Karpas-422 (cell line): ENCODE measurements around the gene AMACR. TPM values are rescaled to one million over a fixed set of nuclear protein-coding genes. Genes with fewer than 3 reads are reported as not detected.

Experiments used
- DNase-seq: peaks from one replicate; pipeline ENCODE4 v3.0.0-alpha.2; 2015
- H2AFZ ChIP-seq: fragments of 200-600 bp; sonication (generic); 2 replicates; pipeline ENCODE4 v1.6.1; 2014; ENCODE audit warnings: antibody characterized with exemption, low read length, mixed read lengths
- H3K27ac ChIP-seq: fragments of 200-600 bp; sonication (generic); 2 replicates; pipeline ENCODE4 v1.5.1; 2014; ENCODE audit warnings: mild to moderate bottlenecking, low read length, moderate library complexity
- H3K27me3 ChIP-seq: fragments of 200-600 bp; sonication (generic); 2 replicates; pipeline ENCODE4 v1.6.1; 2014; ENCODE audit warnings: low read length, mixed read lengths
- H3K36me3 ChIP-seq: fragments of 200-600 bp; sonication (generic); 2 replicates; pipeline ENCODE4 v1.6.1; 2014; ENCODE audit warnings: low read length, mixed read lengths; ENCODE audit not compliant: insufficient read depth
- H3K4me1 ChIP-seq: fragments of 200-600 bp; sonication (generic); 2 replicates; pipeline ENCODE4 v1.6.1; 2014; ENCODE audit warnings: mild to moderate bottlenecking, low read length, mixed read lengths
- H3K4me2 ChIP-seq: fragments of 200-600 bp; sonication (generic); 2 replicates; pipeline ENCODE4 v1.6.1; 2014; ENCODE audit warnings: low read length, low read depth, mild to moderate bottlenecking; ENCODE audit not compliant: poor library complexity, severe bottlenecking
- H3K4me3 ChIP-seq: fragments of 200-600 bp; sonication (generic); 2 replicates; pipeline ENCODE4 v1.5.1; 2014; ENCODE audit warnings: mild to moderate bottlenecking, antibody characterized with exemption, low read length, mixed read lengths
- H3K79me2 ChIP-seq: fragments of 200-600 bp; sonication (generic); 2 replicates; pipeline ENCODE4 v1.6.1; 2014; ENCODE audit warnings: mild to moderate bottlenecking, low read length, mixed read lengths
- H3K9ac ChIP-seq: fragments of 200-600 bp; sonication (generic); 2 replicates; pipeline ENCODE4 v1.6.0; 2014; ENCODE audit warnings: low read length
- H3K9me2 ChIP-seq: fragments of 200-600 bp; sonication (generic), shearing (Covaris generic); replicated peaks from 2 replicates; pipeline ENCODE4 v1.6.0; 2014; ENCODE audit warnings: mild to moderate bottlenecking, low read length, moderate library complexity; ENCODE audit not compliant: insufficient read depth
- H3K9me3 ChIP-seq: fragments of 300-700, 200-600 bp; sonication (generic); 2 replicates; pipeline ENCODE4 v1.6.1; 2014; ENCODE audit warnings: low read length, mixed read lengths
- H4K20me1 ChIP-seq: fragments of 200-600 bp; sonication (generic); 2 replicates; pipeline ENCODE4 v1.6.1; 2014; ENCODE audit warnings: mild to moderate bottlenecking, antibody characterized with exemption, low read length, low read depth; ENCODE audit not compliant: insufficient read depth
- total RNA-seq: library from RNA; depleted of rRNA; stranded (reverse); fragments of >200 nt; shearing (Covaris generic); gene quantifications from 2 replicates; pipeline ENCODE4 v1.2.3, GENCODE V29; 2014; ENCODE audit warnings: low replicate concordance

Gene AMACR
- total RNA-seq, 1 experiment from 2014 or later = 10.5 TPM

DNA sequence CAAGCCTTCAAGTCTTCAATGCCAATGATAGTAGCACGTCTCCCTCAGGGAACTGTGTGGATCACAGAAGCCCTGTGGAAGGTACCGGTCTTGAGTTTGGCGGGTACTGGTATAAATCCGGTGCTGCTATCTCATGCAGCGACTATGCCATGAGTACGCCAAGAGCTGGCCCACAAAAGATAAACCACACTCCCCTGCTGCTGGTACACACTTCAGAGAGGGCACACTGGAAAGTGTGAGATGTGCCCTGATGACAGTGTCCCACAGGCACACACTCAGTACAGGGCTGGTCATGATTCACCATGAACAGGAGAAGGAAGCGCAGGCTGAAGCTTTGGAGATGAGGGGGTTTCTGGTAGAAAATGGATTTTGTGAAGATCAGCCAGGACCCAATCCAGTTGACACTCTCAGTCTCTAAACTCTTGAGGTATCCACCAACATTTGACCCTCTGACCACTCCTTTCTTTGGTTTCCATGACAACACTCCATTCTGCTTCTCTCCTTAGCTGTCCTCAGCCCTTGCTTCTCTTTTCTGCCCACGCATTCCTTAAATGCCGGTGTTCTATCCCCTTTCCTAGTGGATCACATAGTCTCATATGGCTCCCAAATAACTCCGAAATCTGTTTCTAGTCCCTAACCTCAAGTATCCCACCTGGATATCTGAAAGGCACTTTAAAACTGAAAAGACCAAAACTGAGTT is 5.1 kb downstream of the AMACR start:
- Histone ChIP-seq H3K9me2 (no peaks in the 10 kb centered on the region), H4K20me1 (no peaks in the 10 kb centered on the region), H3K27me3 (no peaks in the 10 kb centered on the region), H3K4me2 (no peak overlapping the region), H3K4me1 (peaks cover 13% of the 10 kb centered on the region), H3K36me3 (peaks cover 7% of the 10 kb centered on the region; the same call in 1 of the 2 replicates), H3K9me3 (no peaks in the 10 kb centered on the region), H3K4me3 (no peak overlapping the region), H3K27ac (no peak overlapping the region), H3K79me2 (peaks cover 17% of the 10 kb centered on the region), H3K9ac (no peak overlapping the region), H2AFZ (no peak overlapping the region)
- no peak for DNase-seq

GRCh38 chr5:34001241-34001841 is 6.5 kb downstream of the AMACR start:
- Histone ChIP-seq H3K4me2 (no peak overlapping the region), H3K79me2 (peaks cover 6% of the 10 kb centered on the region)

DNA sequence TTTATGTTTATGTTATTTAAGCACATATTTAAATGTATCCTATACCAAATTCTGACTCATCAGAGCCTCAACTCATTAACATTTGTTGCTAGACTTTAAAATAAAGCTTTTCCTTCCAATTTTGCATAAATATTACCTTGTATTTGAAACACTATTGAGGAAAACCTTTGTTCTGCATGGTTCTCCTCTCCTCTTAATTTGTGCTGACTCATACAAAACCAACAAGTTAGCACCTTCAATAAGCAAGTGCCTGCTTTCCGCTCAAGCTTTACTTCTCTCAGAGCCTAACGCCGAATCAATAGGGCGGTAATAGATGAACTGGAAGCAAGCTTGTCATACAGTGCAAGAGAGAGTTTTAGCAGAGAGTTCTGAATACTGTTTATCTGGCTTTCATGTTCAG is 7.9 kb downstream of the AMACR start:
- H3K9me2 ChIP-seq = no peaks in the 10 kb centered on the region

More at GRCh38 chr5:34001241-34001841, 6.5 kb downstream of the AMACR start:
- Histone ChIP-seq H3K4me1 (peaks cover 4% of the 10 kb centered on the region; the same call in 1 of the 2 replicates), H3K36me3 (peaks cover 7% of the 10 kb centered on the region; the same call in 1 of the 2 replicates), H3K9ac (no peak overlapping the region), H3K9me3 (no peaks in the 10 kb centered on the region), H3K27ac (no peak overlapping the region), H3K9me2 (no peaks in the 10 kb centered on the region), H3K27me3 (no peaks in the 10 kb centered on the region), H4K20me1 (no peaks in the 10 kb centered on the region), H2AFZ (no peak overlapping the region), H3K4me3 (no peak overlapping the region)
- DNase-seq = no peak

DNA sequence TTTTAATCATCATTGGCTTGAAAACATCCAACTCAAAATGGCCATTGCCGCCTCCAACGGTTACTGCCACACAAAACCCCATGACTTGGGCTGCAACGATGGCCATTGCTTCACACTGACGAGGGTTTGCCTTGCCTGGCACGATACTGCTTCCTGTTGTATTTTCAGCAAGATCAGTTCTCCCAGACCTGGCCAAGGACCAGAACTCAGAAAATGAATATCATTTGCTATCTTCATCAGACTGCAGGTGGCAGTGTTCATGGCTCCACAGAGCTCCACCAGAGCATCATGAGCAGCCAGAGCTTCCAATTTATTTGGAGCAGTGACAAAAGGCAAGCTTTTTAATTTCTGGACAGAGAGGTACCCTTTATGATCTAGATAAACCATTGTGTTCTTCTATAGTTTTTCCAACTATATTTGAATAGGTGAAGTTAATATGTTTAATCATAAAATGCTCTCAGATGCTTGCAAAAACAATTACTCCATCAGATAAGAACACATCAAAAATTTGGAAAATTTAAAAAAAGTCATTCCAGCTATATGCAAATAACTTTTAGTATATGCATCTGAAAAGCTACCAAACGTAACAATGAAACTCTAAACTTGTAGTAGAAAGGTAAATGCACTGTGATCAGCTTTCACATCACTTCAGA is 10.4 kb downstream of the AMACR start:
- Histone ChIP-seq H3K9me3 (no peaks in the 10 kb centered on the region), H3K9me2 (no peaks in the 10 kb centered on the region), H3K9ac (no peak overlapping the region), H2AFZ (no peak overlapping the region), H4K20me1 (no peaks in the 10 kb centered on the region), H3K4me2 (no peak overlapping the region), H3K4me3 (no peak overlapping the region), H3K27ac (no peak overlapping the region), H3K27me3 (no peaks in the 10 kb centered on the region), H3K4me1 (no peaks in the 10 kb centered on the region), H3K79me2 (no peaks in the 10 kb centered on the region), H3K36me3 (peaks cover 5% of the 10 kb centered on the region; the same call in 1 of the 2 replicates)
- DNase-seq = peak; percentile 77

More for the DNA sequence above, 7.9 kb downstream of the AMACR start:
- no peaks in the 10 kb centered on the region for H3K4me1 ChIP-seq
- no peak overlapping the region for H3K4me2 ChIP-seq
- H2AFZ ChIP-seq = no peak overlapping the region
- no peak overlapping the region for H3K9ac ChIP-seq
- H3K4me3 ChIP-seq = no peak overlapping the region
- no peak for DNase-seq
- no peaks in the 10 kb centered on the region for H4K20me1 ChIP-seq
- H3K27ac ChIP-seq = no peak overlapping the region
- no peaks in the 10 kb centered on the region for H3K79me2 ChIP-seq
- H3K27me3 ChIP-seq = no peaks in the 10 kb centered on the region
- no peaks in the 10 kb centered on the region for H3K9me3 ChIP-seq
- peaks cover 7% of the 10 kb centered on the region; the same call in 1 of the 2 replicates for H3K36me3 ChIP-seq

- H3K79me2 ChIP-seq = no peaks in the 10 kb centered on the region
- no peaks in the 10 kb centered on the region for H3K9me2 ChIP-seq
- no peaks in the 10 kb centered on the region for H3K27me3 ChIP-seq
- H3K9me3 ChIP-seq = no peaks in the 10 kb centered on the region
- H3K9ac ChIP-seq = no peak overlapping the region
- no peak for DNase-seq
- H3K4me2 ChIP-seq = no peak overlapping the region
- H3K27ac ChIP-seq = no peak overlapping the region
- no peaks in the 10 kb centered on the region for H3K4me1 ChIP-seq
- peaks cover 5% of the 10 kb centered on the region; the same call in 1 of the 2 replicates for H3K36me3 ChIP-seq
- no peak overlapping the region for H3K4me3 ChIP-seq
- no peaks in the 10 kb centered on the region for H4K20me1 ChIP-seq
- H2AFZ ChIP-seq = no peak overlapping the region
These were observed 12.0 kb downstream of the AMACR start for GRCh38 chr5:33995865-33996264.

DNA sequence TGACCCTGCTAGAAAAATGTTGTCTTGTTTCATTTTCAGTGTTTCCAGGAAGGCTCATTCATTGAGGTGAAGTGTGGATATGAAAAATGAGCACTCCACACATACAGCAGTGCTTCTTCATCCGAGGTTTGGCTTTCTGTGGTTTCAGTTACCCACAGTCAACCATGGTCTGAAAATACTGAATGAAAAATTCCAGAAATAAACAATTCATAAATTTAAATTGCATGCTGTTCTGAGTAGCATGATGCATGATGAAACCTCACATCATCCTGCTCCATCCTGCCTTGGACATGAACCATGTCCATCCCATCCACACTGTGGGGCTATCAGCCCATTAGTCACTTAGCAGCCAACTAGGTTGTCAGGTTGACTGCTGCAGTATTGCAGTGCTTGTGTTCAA is 13.0 kb downstream of the AMACR start:
- Histone ChIP-seq H3K27ac (no peak overlapping the region), H3K9ac (no peak overlapping the region), H3K9me2 (no peaks in the 10 kb centered on the region), H3K9me3 (no peaks in the 10 kb centered on the region), H3K4me2 (no peak overlapping the region), H3K27me3 (no peaks in the 10 kb centered on the region), H3K4me3 (no peak overlapping the region), H2AFZ (no peak overlapping the region), H3K36me3 (peaks cover 5% of the 10 kb centered on the region; the same call in 1 of the 2 replicates), H3K4me1 (no peaks in the 10 kb centered on the region), H3K79me2 (no peaks in the 10 kb centered on the region), H4K20me1 (no peaks in the 10 kb centered on the region)
- DNase-seq = no peak

DNA sequence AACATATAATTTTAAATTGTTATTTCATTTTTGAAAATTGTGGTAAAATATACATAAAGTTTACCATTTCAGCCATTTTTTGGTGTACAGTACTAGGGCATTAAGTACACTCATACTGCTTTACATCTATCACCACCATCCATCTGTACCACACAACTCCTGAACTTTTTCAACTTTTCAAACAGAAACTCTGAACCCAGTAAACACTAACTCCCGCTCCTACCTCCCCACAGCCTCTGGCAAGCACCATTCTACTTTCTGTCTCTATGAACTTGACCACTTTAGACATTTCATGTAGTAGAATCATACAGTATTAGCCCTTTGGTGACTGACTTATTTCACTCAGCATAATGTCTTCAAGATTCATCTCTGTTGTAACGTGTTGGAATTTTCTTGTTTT is 15.0 kb downstream of the AMACR start:
- no peak overlapping the region for H3K4me2 ChIP-seq
- no peak overlapping the region for H3K4me3 ChIP-seq
- H3K4me1 ChIP-seq = no peaks in the 10 kb centered on the region
- H3K27ac ChIP-seq = no peak overlapping the region
- H2AFZ ChIP-seq = no peak overlapping the region
- no peaks in the 10 kb centered on the region for H3K9me3 ChIP-seq
- no peak for DNase-seq
- no peak overlapping the region for H3K9ac ChIP-seq
- no peaks in the 10 kb centered on the region for H3K27me3 ChIP-seq
- no peaks in the 10 kb centered on the region for H4K20me1 ChIP-seq
- peaks cover 23% of the 10 kb centered on the region for H3K36me3 ChIP-seq
- no peaks in the 10 kb centered on the region for H3K79me2 ChIP-seq
- no peaks in the 10 kb centered on the region for H3K9me2 ChIP-seq

GRCh38 chr5:33985447-33985846 is 22.4 kb downstream of the AMACR start:
- Histone ChIP-seq H4K20me1 (no peaks in the 10 kb centered on the region), H3K4me1 (no peaks in the 10 kb centered on the region), H2AFZ (no peak overlapping the region), H3K4me2 (no peak overlapping the region), H3K27ac (no peak overlapping the region), H3K9ac (no peak overlapping the region), H3K27me3 (no peaks in the 10 kb centered on the region), H3K4me3 (no peak overlapping the region), H3K9me3 (peaks cover 3% of the 10 kb centered on the region; the same call in 1 of the 2 replicates), H3K79me2 (no peaks in the 10 kb centered on the region), H3K36me3 (peaks cover 30% of the 10 kb centered on the region), H3K9me2 (no peaks in the 10 kb centered on the region)
- DNase-seq = no peak
